H1 (cell line): Measurements from ENCODE around the gene THBS1. TPM values are rescaled to one million over a fixed set of nuclear protein-coding genes. Genes with fewer than 3 reads are reported as not detected.

Source experiments
- NANOG ChIP-seq: IDR thresholded peaks from 2 replicates; pipeline ENCODE4 v1.6.1; 2011; ENCODE audit warnings: low read length, low read depth, mild to moderate bottlenecking, inconsistent platforms; ENCODE audit not compliant: insufficient read depth, poor library complexity, severe bottlenecking
- polyA plus RNA-seq, 7 experiments: library from polyadenylated mRNA; depleted of rRNA in 3 of 7; stranded (reverse) in 5 of 7; unstranded in 2 of 7; fragments of >200 nt in 5 of 7; fragments of 200-250 nt in 2 of 7; gene quantifications; 1 replicate in 5 of 7; 2 replicates in 1 of 7; 4 replicates in 1 of 7; pipeline versions ENCODE4 v1.2.1 to v1.2.3, GENCODE V29; 2011 to 2013; ENCODE audit warnings: missing spikeins in 2 of 7, mixed read lengths in 2 of 7
- total RNA-seq: library from RNA; stranded (reverse); fragmentation: NEBNext Ultra II Directional; extraction: Animal tissue kit (Norgen Biotek cat#: 25700); gene quantifications from 2 replicates; pipeline ENCODE4 v1.2.1, GENCODE V29; 2021
- TF ChIP-seq, protein P1 (sequence below): IDR thresholded peaks from 2 replicates; pipeline ENCODE4 v1.6.1; 2011; ENCODE audit warnings: low read length, improper control_type of control experiment

THBS1 gene
- total and polyA plus RNA-seq, 2 of the 8 experiments (the other 6 are each of a cell fraction or from before 2014, with no cell fraction given), result 10.3 to 63.3 TPM

DNA sequence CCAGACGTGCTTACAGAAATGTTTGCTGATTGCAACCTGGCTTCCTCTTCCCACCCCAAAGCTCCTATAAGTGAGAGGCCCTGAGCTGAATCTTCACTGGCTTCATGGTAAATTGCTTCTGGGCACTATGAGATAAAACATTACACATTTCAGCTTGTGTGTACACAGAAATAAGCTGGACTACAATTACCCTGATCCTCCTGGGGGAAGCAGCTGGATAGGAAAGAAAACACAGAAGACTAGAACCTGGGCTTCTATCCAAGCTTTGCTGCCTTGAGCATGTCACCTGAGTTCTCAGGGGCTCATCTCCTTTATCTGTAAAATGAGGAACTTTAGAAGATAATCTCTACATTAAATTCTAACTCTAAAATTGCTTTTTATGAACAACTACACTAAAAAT lies 40.3 kb downstream of the THBS1 start (continued):
- no peak for TF ChIP-seq NANOG
- TF ChIP-seq, protein P1, sequence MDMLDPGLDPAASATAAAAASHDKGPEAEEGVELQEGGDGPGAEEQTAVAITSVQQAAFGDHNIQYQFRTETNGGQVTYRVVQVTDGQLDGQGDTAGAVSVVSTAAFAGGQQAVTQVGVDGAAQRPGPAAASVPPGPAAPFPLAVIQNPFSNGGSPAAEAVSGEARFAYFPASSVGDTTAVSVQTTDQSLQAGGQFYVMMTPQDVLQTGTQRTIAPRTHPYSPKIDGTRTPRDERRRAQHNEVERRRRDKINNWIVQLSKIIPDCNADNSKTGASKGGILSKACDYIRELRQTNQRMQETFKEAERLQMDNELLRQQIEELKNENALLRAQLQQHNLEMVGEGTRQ, result no peak
